Lower lobe of right lung (tissue), 2 donors: ENCODE data around the gene TMEM119. TPM values are rescaled to one million over a fixed set of nuclear protein-coding genes. Genes with fewer than 3 reads are reported as not detected.

ENCODE experiments used
- ATAC-seq, 2 donors: fragments of 200-7000 bp; cut with Tn5 transposase; one replicate each; pipeline ENCODE4 v1.9.1; 2020 to 2022; ENCODE audit warnings: mild to moderate bottlenecking in 2 of 2, moderate library complexity in 2 of 2
- DNase-seq: peaks from one replicate; pipeline ENCODE4 v3.0.0-alpha.2; 2020
- H3K27ac ChIP-seq: fragments of 200-600 bp; one replicate; pipeline ENCODE4 v1.8.0; 2022
- H3K27me3 ChIP-seq: fragments of 200-600 bp; one replicate; pipeline ENCODE4 v1.8.0; 2022; ENCODE audit warnings: low read depth
- H3K36me3 ChIP-seq: fragments of 200-600 bp; one replicate; pipeline ENCODE4 v1.8.0; 2022; ENCODE audit warnings: mild to moderate bottlenecking
- H3K4me1 ChIP-seq: fragments of 200-600 bp; one replicate; pipeline ENCODE4 v1.8.0; 2022
- H3K4me3 ChIP-seq: fragments of 200-600 bp; one replicate; pipeline ENCODE4 v1.8.0; 2022; ENCODE audit warnings: mild to moderate bottlenecking
- H3K9me3 ChIP-seq: fragments of 200-600 bp; one replicate; pipeline ENCODE4 v1.8.0; 2022
- CTCF ChIP-seq: fragments of 200-600 bp; IDR thresholded peaks from one replicate; pipeline ENCODE4 v1.8.0; 2022; ENCODE audit warnings: antibody characterized with exemption, mild to moderate bottlenecking
- intact Hi-C: fragments of 100-400 bp; cut with DNase I; formaldehyde crosslinking; loops from one replicate; pipeline ENCODE4 v1.11.0; 2022
- total RNA-seq: library from RNA; stranded (reverse); fragmentation: NEBNext Ultra II Directional; extraction: Animal tissue kit (Norgen Biotek cat#: 25700); gene quantifications from one replicate; pipeline ENCODE4 v1.2.1, GENCODE V29; 2021
- donor health status: DM: no; HTN: yes; CAD: no; lungs with severe emphysema.

Gene TMEM119
- total RNA-seq, 1 donor from 2014 or later, result 13.4 TPM

GRCh38 chr12:108563804-108564151 lies 34.1 kb downstream of the TMEM119 start:
- Histone ChIP-seq H3K27ac (peak overlapping the region; percentile 93), H3K4me3 (peak overlapping the region; percentile 100), H3K36me3 (peaks cover 50% of the 10 kb centered on the region), H3K9me3 (no peaks in the 10 kb centered on the region), H3K27me3 (no peaks in the 10 kb centered on the region), H3K4me1 (peaks cover 72% of the 10 kb centered on the region)
- DNase-seq (no peak), ATAC-seq (no peak)
- no peak for TF ChIP-seq CTCF
- intact Hi-C loops, result no loop called here

DNA sequence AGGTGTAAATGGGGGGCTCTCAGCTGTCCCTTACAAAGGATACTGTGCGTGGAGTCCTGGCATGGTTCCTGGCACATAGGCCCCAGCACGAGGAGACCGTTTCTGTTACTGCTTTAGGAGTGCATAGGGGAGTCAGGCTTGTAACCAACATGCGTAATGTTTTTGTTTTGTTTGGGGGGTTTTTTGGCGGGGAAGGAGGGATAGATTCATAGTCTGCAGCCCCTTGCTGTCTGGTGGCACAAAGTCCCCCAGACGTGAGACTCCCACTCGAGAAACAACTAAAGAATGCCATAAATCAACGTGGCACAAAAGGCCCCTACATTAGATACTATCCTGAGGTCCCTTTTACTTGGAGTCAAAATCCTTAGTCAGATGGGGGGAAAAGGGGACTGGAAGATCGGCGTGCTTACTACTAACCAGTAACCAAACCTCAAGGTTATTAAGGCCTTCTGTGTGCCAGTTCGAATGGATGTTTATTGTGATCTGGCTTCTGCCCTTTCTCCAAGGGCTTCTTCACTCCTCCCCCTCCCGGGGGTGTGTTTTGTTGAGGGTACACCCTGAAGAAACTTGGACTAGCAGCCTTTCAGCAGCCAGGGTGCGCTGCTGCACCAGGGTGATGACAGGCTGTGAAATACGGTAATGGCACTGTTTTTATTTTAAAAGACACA lies 34.6 kb downstream of the TMEM119 start:
- H3K9me3 ChIP-seq, result no peaks in the 10 kb centered on the region
- peak overlapping the region; percentile 93 for H3K27ac ChIP-seq
- peaks cover 73% of the 10 kb centered on the region for H3K4me1 ChIP-seq
- peaks cover 46% of the 10 kb centered on the region for H3K36me3 ChIP-seq
- intact Hi-C loops, result no loop called here
- peak overlapping the region; percentile 100 for H3K4me3 ChIP-seq
- peak; percentile 84 for TF ChIP-seq CTCF
- H3K27me3 ChIP-seq, result no peaks in the 10 kb centered on the region
- peak; percentile 62 to 70 for ATAC-seq
- peak; percentile 86 for DNase-seq

- intact Hi-C loops, result no loop called here
- Histone ChIP-seq H3K4me1 (peaks cover 73% of the 10 kb centered on the region), H3K4me3 (peak within 1 kb of the TSS; percentile 100), H3K27me3 (no peaks in the 10 kb centered on the region), H3K36me3 (peaks cover 46% of the 10 kb centered on the region), H3K9me3 (no peaks in the 10 kb centered on the region), H3K27ac (peak within 1 kb of the TSS; percentile 93)
- TF ChIP-seq CTCF, result no peak
- ATAC-seq (peak; percentile 93 to 95), DNase-seq (peak; percentile 97)
Measured at GRCh38 chr12:108562348-108563135, 35.3 kb downstream of the TMEM119 start, which contains the start of gene ISCU. ISCU (plus strand) TSS chr12:108562596; CDS start chr12:108562623, 27 bp downstream.

- ATAC-seq (peak in 1 of 2 donors; percentile 0), DNase-seq (no peak)
- Histone ChIP-seq H3K36me3 (peaks cover 46% of the 10 kb centered on the region), H3K27ac (peak overlapping the region; percentile 93), H3K4me3 (peak overlapping the region; percentile 100), H3K4me1 (peaks cover 71% of the 10 kb centered on the region), H3K27me3 (no peaks in the 10 kb centered on the region), H3K9me3 (no peaks in the 10 kb centered on the region)
- no peak for TF ChIP-seq CTCF
- intact Hi-C loops, result no loop called here
Measured at GRCh38 chr12:108561852-108562347, 36.0 kb downstream of the TMEM119 start.

DNA sequence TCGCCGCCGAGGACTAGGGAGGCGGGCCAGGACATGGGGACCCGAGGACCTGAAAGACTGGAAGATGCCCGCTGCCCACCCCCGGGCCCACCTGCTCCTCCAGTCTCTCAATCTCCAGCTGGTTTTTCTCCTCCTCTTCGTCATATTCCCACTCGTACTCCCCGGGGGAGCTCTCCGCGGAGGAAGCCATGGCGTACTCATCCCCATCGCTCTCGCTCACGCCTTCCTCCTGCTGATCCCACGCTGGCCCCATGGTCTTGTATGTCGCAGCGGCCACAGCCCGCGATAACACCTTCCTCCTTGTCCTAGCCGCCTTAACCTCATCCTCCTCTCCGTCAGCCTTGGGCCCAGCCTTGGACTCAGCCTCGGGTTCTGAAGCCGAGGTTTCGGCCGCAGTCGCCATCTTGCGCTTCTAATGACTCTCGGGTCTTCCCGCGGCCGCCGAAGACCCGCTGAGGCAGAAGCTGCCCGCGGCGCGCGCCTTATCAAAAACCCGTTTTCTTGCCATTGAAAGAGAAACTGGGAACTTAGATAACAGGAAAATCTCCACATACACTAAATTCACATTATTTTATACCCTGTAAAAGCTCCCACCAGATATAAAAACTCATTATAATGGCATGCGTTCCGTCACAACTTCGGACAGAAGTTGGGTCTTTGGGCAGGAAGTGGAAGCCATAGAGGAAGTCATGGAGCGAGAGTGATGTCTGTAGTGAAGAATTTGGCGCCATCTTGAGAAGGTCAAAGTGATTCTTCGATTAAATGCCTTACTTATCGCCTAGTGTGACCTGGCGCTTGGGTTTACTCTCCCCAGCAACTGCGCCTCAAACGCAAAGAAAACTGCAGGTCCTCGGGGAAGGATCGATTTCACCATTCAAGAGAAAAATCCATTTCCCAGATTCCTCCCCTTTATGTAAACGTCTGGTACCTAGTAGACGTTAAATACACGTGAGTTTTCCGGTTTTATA lies 36.8 kb downstream of the TMEM119 start, which contains the start of gene SART3:
Gene SART3 (minus strand): TSS at position 422 of the 968 bp plus-strand sequence. CDS start 19 bp downstream, at position 403.
- peak; percentile 75 to 86 for ATAC-seq

More for the DNA sequence above, 36.8 kb downstream of the TMEM119 start, which contains the start of gene SART3:
- Histone ChIP-seq H3K27ac (peak within 1 kb of the TSS; percentile 93), H3K27me3 (no peaks in the 10 kb centered on the region), H3K4me1 (peaks cover 71% of the 10 kb centered on the region), H3K9me3 (no peaks in the 10 kb centered on the region), H3K4me3 (peak within 1 kb of the TSS; percentile 100), H3K36me3 (peaks cover 45% of the 10 kb centered on the region)
- TF ChIP-seq CTCF, result no peak
- intact Hi-C loops, result no loop called here
- peak; percentile 89 for DNase-seq
